DMS 273 (cell line): ENCODE measurements around the gene PAGE5.

Experiments used
- DNase-seq: peaks from one replicate; lab custom pipeline; 2025; ENCODE audit not compliant: unreplicated experiment; lab: John Stamatoyannopoulos, UW

PAGE5 gene

GRCh38 chrX:55220119-55220794, at the start of gene PAGE5:
TSS of gene PAGE5 (plus strand) at chrX:55220346. CDS start at chrX:55221383, 1,037 bp downstream.
- no peak for DNase-seq

GRCh38 chrX:55187281-55187680, 32.9 kb upstream of the PAGE5 start:
- no peak for DNase-seq

GRCh38 chrX:55196688-55197087, 23.5 kb upstream of the PAGE5 start:
- DNase-seq: no peak

- DNase-seq: no peak
Observed at GRCh38 chrX:55201930-55202579, 18.1 kb upstream of the PAGE5 start.

- DNase-seq: no peak
Observed at GRCh38 chrX:55206162-55206941, 13.8 kb upstream of the PAGE5 start.

GRCh38 chrX:55210931-55211677, 9.0 kb upstream of the PAGE5 start:
- no peak for DNase-seq

- no peak for DNase-seq
Observed at GRCh38 chrX:55213381-55213780, 6.8 kb upstream of the PAGE5 start.

- DNase-seq: no peak
Observed at GRCh38 chrX:55240788-55241340, 20.7 kb downstream of the PAGE5 start.

- no peak for DNase-seq
Observed at GRCh38 chrX:55253528-55253927, 33.4 kb downstream of the PAGE5 start.

GRCh38 chrX:55260806-55261205, 40.7 kb downstream of the PAGE5 start:
- DNase-seq: no peak

- DNase-seq: no peak
Observed at GRCh38 chrX:55264816-55265215, 44.7 kb downstream of the PAGE5 start, which contains the start of gene PAGE3. TSS of gene PAGE3 (minus strand) at chrX:55264916. CDS start at chrX:55263903, 1,013 bp downstream.
